Endothelial cell (in vitro differentiated cells): ENCODE measurements around the gene SCN1A. TPM values are rescaled to one million over a fixed set of nuclear protein-coding genes. Genes with fewer than 3 reads are reported as not detected.

ENCODE experiments used
- DNase-seq: peaks from one replicate; pipeline ENCODE4 v3.0.0; 2021; ENCODE audit warnings: low spot score
- H3K27ac Mint-ChIP-seq: one replicate; pipeline ENCODE4 v1.8.0; 2021; ENCODE audit warnings: mixed read lengths, inconsistent platforms; ENCODE audit not compliant: unreplicated experiment
- H3K27me3 Mint-ChIP-seq: one replicate; pipeline ENCODE4 v1.8.0; 2021; ENCODE audit warnings: mild to moderate bottlenecking, moderate library complexity, mixed read lengths, inconsistent platforms; ENCODE audit not compliant: unreplicated experiment
- H3K36me3 Mint-ChIP-seq: one replicate; pipeline ENCODE4 v1.8.0; 2021; ENCODE audit warnings: mild to moderate bottlenecking, low read depth, mixed read lengths, inconsistent platforms; ENCODE audit not compliant: unreplicated experiment
- H3K4me1 Mint-ChIP-seq: one replicate; pipeline ENCODE4 v1.8.0; 2021; ENCODE audit warnings: mild to moderate bottlenecking, mixed read lengths, inconsistent platforms; ENCODE audit not compliant: unreplicated experiment
- H3K4me3 Mint-ChIP-seq: one replicate; pipeline ENCODE4 v1.8.0; 2021; ENCODE audit warnings: mild to moderate bottlenecking, mixed read lengths, inconsistent platforms; ENCODE audit not compliant: unreplicated experiment
- H3K9me3 Mint-ChIP-seq: one replicate; pipeline ENCODE4 v1.8.0; 2021; ENCODE audit warnings: mixed read lengths, inconsistent platforms; ENCODE audit not compliant: unreplicated experiment
- CTCF ChIP-seq: fragments of 200-600 bp; sonication (generic); IDR thresholded peaks from one replicate; pipeline ENCODE4 v1.5.0; 2021; ENCODE audit warnings: antibody characterized with exemption; ENCODE audit not compliant: unreplicated experiment
- total RNA-seq: library from RNA; stranded (reverse); fragmentation: NEBNext Ultra II Directional; extraction: Animal tissue kit (Norgen Biotek cat#: 25700); gene quantifications from one replicate; pipeline ENCODE4 v1.2.1, GENCODE V29; 2021; ENCODE audit not compliant: unreplicated experiment

Gene SCN1A
- total RNA-seq, 1 donor from 2014 or later: 0.33 TPM

GRCh38 chr2:166117491-166117890 is 10.3 kb downstream of the SCN1A start:
- DNase-seq: no peak
- Mint-ChIP-seq H3K36me3 (no peaks in the 10 kb centered on the region), H3K4me1 (no peaks in the 10 kb centered on the region), H3K27me3 (no peaks in the 10 kb centered on the region), H3K9me3 (no peaks in the 10 kb centered on the region), H3K4me3 (no peak overlapping the region), H3K27ac (no peak overlapping the region)
- TF ChIP-seq CTCF: no peak

- Mint-ChIP-seq H3K27me3 (no peaks in the 10 kb centered on the region), H3K4me3 (no peak overlapping the region), H3K36me3 (no peaks in the 10 kb centered on the region), H3K4me1 (no peaks in the 10 kb centered on the region), H3K27ac (no peak overlapping the region), H3K9me3 (no peaks in the 10 kb centered on the region)
- no peak for TF ChIP-seq CTCF
- DNase-seq: no peak
Measured at GRCh38 chr2:166115589-166115988, 12.2 kb downstream of the SCN1A start.

GRCh38 chr2:166112193-166112605 is 15.6 kb downstream of the SCN1A start:
- Mint-ChIP-seq H3K4me1 (no peaks in the 10 kb centered on the region), H3K9me3 (no peaks in the 10 kb centered on the region), H3K27me3 (no peaks in the 10 kb centered on the region), H3K27ac (no peak overlapping the region), H3K36me3 (no peaks in the 10 kb centered on the region), H3K4me3 (no peak overlapping the region)
- no peak for DNase-seq
- no peak for TF ChIP-seq CTCF

GRCh38 chr2:166106431-166107015 is 21.3 kb downstream of the SCN1A start:
- Mint-ChIP-seq H3K9me3 (no peaks in the 10 kb centered on the region), H3K4me1 (no peaks in the 10 kb centered on the region), H3K36me3 (no peaks in the 10 kb centered on the region), H3K27me3 (no peaks in the 10 kb centered on the region), H3K4me3 (no peak overlapping the region), H3K27ac (no peak overlapping the region)
- peak; percentile 15 for DNase-seq
- TF ChIP-seq CTCF: no peak

- Mint-ChIP-seq H3K9me3 (no peaks in the 10 kb centered on the region), H3K4me1 (no peaks in the 10 kb centered on the region), H3K27me3 (no peaks in the 10 kb centered on the region), H3K4me3 (no peak overlapping the region), H3K36me3 (no peaks in the 10 kb centered on the region), H3K27ac (no peak overlapping the region)
- no peak for DNase-seq
- no peak for TF ChIP-seq CTCF
Measured at GRCh38 chr2:166104773-166105172, 23.0 kb downstream of the SCN1A start.
